ENCODE data around the gene ASB16. TPM values are rescaled to one million over a fixed set of nuclear protein-coding genes. Genes with fewer than 3 reads are reported as not detected.

ASB16 gene, protein sequence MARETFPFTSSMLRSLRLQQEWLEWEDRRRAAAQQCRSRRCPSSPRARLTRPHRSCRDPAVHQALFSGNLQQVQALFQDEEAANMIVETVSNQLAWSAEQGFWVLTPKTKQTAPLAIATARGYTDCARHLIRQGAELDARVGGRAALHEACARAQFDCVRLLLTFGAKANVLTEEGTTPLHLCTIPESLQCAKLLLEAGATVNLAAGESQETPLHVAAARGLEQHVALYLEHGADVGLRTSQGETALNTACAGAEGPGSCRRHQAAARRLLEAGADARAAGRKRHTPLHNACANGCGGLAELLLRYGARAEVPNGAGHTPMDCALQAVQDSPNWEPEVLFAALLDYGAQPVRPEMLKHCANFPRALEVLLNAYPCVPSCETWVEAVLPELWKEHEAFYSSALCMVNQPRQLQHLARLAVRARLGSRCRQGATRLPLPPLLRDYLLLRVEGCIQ
- not detected in 2 replicates for total RNA-seq (ENCODE audit: low replicate concordance)

DNA sequence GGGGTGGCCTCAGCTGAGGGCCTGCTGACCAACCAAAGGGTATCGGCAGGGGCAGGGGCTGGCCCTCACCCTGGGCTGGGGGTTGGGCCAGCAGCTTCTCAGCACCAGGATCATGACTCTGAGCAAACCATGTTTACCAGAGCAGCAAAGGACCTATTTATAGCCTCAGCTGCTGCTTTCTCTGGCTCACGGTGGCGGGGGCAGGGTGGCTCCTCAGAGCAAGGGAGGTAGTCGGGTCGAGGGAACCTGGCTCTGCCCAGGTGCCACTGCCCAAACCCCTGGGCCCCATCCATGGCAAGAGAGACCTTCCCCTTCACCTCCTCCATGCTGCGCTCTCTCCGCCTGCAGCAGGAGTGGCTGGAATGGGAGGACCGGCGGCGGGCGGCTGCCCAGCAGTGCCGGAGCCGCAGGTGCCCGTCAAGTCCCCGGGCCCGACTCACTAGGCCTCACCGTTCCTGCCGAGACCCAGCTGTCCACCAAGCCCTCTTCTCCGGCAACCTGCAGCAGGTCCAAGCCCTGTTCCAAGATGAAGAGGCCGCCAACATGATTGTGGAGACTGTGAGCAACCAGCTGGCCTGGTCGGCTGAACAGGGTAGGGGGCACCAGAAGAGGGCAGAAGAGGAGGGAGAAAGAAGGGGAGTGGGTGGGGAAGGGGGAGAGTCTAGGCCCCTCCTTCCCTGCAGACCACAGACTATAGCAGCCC lies at the start of gene ASB16:
Gene ASB16, plus strand, starts transcription at position 206 of the 703 bp plus-strand sequence. Its CDS starts 86 bp downstream, at position 292.
- Mint-ChIP-seq H3K4me1 (peaks cover 21% of the 10 kb centered on the region), H3K27me3 (ENCODE audit: insufficient read depth, low read depth) (peaks cover 4% of the 10 kb centered on the region), H3K27ac (no peak within 1 kb of the TSS), H3K9me3 (no peaks in the 10 kb centered on the region), H3K4me3 (no peak within 1 kb of the TSS), H3K36me3 (peaks cover 5% of the 10 kb centered on the region)
- H3K36me3 ChIP-seq: no peaks in the 10 kb centered on the region
- H4K20me1 ChIP-seq (ENCODE audit: low read depth): no peaks in the 10 kb centered on the region
- no peak within 1 kb of the TSS for H3K4me3 ChIP-seq
- H3K4me2 ChIP-seq: peak within 1 kb of the TSS; percentile 45
- H3F3A ChIP-seq (ENCODE audit: low read depth): peaks cover 3% of the 10 kb centered on the region
- no peaks in the 10 kb centered on the region for H3K79me2 ChIP-seq (ENCODE audit: low read depth)
- no peaks in the 10 kb centered on the region for H3K27me3 ChIP-seq
- H3K27ac ChIP-seq: no peak within 1 kb of the TSS
- H3K4me1 ChIP-seq: peaks cover 11% of the 10 kb centered on the region
- no peak for TF ChIP-seq EZH2phosphoT487 (IDR thresholded peaks at IDR 0.05)
- TF ChIP-seq, protein P1, sequence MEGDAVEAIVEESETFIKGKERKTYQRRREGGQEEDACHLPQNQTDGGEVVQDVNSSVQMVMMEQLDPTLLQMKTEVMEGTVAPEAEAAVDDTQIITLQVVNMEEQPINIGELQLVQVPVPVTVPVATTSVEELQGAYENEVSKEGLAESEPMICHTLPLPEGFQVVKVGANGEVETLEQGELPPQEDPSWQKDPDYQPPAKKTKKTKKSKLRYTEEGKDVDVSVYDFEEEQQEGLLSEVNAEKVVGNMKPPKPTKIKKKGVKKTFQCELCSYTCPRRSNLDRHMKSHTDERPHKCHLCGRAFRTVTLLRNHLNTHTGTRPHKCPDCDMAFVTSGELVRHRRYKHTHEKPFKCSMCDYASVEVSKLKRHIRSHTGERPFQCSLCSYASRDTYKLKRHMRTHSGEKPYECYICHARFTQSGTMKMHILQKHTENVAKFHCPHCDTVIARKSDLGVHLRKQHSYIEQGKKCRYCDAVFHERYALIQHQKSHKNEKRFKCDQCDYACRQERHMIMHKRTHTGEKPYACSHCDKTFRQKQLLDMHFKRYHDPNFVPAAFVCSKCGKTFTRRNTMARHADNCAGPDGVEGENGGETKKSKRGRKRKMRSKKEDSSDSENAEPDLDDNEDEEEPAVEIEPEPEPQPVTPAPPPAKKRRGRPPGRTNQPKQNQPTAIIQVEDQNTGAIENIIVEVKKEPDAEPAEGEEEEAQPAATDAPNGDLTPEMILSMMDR (IDR thresholded peaks at IDR 0.05): peak; percentile 19
- H3K9ac ChIP-seq: no peak within 1 kb of the TSS
- no peaks in the 10 kb centered on the region for H3K9me3 ChIP-seq (ENCODE audit: low read depth)
- H2AFZ ChIP-seq (replicated peaks): no peak within 1 kb of the TSS
- DNase-seq (ENCODE audit: low spot score): peak; percentile 40

DNA sequence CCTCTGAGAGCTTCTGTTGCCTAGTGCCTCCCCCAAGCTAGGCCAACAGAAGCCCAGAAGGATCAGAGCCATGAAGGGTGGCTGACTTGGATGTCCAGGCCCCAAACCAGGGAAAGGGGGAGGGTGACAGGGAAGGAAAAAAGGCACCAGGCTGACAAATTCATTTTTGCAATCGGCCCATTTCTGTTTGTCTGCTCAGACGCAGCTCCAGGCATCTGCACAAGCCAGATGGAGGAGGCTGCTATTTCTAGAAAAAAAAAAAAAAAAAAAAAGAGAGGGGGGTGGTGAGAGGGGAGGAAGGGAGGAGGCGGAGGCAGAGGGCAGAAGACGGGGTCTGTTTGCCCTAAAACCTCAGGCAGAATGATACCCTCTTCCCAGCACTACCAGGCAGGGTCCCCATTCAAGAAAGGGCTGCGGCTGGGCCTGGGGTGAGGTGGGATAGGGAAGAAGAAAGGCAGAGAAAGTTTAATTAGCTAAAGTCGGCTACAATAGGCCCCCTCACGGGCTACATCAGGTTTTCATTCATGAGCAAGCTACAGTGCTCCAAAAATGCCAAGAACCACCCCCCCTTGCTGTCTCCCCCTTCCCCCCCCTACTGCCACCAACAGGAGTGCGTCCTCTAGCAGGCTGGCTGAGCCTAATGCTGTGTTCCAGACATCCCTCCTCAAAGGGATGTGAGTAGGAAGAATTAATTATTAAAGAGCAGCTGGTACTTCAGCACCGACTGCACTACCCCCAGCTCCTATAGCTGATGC lies 49.5 kb upstream of the ASB16 start:
- no peak overlapping the region for H3K27ac Mint-ChIP-seq

More for the DNA sequence above, 49.5 kb upstream of the ASB16 start:
- Histone ChIP-seq H3K9ac (no peak overlapping the region), H3K79me2 (ENCODE audit: low read depth) (peaks cover 42% of the 10 kb centered on the region), H4K20me1 (ENCODE audit: low read depth) (peaks cover 68% of the 10 kb centered on the region), H3K27ac (no peak overlapping the region), H3K36me3 (no peaks in the 10 kb centered on the region), H2AFZ (replicated peaks) (no peak overlapping the region), H3K4me2 (peak overlapping the region; percentile 99), H3K27me3 (peaks cover 4% of the 10 kb centered on the region), H3K9me3 (ENCODE audit: low read depth) (no peaks in the 10 kb centered on the region), H3K4me3 (peak overlapping the region; percentile 98), H3F3A (ENCODE audit: low read depth) (peaks cover 43% of the 10 kb centered on the region), H3K4me1 (peaks cover 40% of the 10 kb centered on the region)
- Mint-ChIP-seq H3K4me3 (peak overlapping the region; percentile 97), H3K9me3 (no peaks in the 10 kb centered on the region), H3K36me3 (peaks cover 3% of the 10 kb centered on the region), H3K27me3 (ENCODE audit: insufficient read depth, low read depth) (peaks cover 4% of the 10 kb centered on the region), H3K4me1 (peaks cover 42% of the 10 kb centered on the region)
- TF ChIP-seq EZH2 (IDR thresholded peaks at IDR 0.05) (no peak), EZH2phosphoT487 (IDR thresholded peaks at IDR 0.05) (no peak)
- TF ChIP-seq, protein P1 (IDR thresholded peaks at IDR 0.05): no peak
- peak; percentile 68 for DNase-seq (ENCODE audit: low spot score)

Measured in neural progenitor cell (in vitro differentiated cells).